HG03025 (cell line): ENCODE data around the gene PDX1.

Experiments
- ATAC-seq: cut with Tn5 transposase; IDR thresholded peaks from one replicate; pipeline ENCODE4 v1.9.1; 2021; ENCODE audit warnings: mild to moderate bottlenecking, moderate library complexity; ENCODE audit not compliant: unreplicated experiment, low FRiP score

The PDX1 gene

DNA sequence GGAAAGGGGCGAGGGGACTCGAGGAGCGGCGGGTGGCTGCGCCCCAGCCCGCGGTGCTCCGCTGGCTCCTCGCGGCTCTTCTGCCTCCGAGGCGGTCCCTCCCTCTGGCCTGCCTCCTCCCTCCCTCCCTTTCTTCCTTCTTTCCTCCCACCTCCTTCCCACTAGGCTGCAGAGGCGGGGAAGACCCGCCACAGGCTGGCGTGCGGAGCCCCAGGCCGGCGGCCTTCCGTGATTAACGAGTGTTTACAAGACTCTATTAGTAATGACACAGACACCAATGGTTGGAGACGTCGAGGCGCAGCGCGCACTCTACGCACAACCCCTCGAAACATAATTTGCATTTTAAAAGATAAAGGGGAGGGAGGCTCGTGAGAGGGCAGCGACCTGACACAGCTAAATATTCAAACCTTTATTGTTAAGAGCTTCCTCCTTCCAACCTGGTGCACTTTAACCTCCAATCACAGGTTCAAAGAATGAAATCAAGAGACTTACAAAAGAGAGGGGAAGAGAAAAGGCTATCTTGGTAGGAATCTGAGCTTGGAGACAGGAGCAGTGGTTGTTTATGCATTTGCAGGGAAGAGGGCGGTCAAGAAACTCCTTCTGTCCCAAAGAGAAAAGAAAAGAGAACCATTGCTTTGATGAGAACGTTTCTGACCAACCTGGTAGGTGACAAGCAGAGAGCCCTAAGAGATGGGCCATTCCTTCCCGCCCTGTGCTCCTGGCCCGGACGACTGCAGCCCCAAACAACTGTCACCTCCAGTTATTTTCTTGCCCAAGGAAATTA, 49.5 kb downstream of the PDX1 start, which contains the start of gene CDX2:
CDX2 (minus strand) TSS at position 234 of the 784 bp plus-strand sequence. CDS start 309 bp downstream, outside the sequence.
- ATAC-seq: no peak

DNA sequence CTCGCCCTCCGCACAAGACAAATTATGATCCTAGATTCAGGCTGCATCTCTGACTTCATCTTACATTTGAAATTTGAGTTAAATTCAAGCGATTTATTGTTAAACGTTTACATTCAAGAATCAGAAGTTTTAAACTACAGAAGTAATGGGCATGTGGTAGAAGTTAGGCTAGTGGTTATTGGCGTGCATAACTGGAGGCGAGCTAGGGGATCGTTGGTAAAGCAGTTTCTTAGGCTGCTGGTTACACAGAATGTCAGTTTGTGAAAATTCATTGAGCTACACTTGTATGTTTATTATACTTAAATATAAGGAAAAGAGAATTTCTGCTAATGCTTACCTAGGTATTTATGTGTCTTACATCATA, 50.0 kb downstream of the PDX1 start:
- no peak for ATAC-seq

DNA sequence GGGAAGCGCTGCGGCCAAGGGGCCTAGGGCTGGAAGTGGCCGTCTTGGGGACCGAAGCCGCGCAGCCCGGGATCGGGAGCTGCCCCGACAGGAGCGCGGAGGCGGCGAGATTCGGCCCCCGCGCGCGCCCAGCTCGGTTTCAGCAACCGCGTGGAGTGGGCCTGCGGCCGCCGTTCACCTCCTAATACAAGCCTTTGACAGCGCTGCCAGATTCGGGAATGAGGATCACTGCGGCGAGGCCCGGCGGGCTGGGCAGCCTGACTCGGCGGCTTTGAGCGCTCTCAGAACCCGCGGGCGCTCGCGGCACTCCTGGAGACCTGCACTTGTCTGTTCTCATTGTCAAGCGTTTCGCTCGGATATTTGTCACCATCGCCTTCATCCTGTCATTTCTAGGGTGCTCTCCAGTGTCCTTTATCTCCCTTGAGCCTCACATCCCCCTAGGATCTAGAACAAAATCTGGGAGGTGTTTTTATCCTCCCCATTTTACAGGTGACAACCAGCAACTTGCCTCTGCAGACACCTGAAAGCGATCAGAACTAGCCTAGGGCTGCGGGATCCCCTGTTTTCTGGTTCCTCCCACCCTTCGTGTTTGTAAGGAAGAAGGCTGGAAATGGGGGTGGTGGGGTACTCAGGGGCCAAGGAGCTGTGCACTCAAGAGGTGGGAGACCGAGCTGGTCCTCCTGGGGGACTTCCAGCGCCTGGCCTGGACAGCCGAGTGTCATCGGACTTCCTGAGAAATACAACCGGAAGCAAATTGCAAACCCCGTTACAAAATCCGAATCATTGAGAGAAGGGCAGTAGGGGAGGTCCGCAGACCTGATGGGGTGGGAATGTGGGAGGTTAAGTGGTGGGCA, 50.8 kb downstream of the PDX1 start:
- ATAC-seq: no peak

DNA sequence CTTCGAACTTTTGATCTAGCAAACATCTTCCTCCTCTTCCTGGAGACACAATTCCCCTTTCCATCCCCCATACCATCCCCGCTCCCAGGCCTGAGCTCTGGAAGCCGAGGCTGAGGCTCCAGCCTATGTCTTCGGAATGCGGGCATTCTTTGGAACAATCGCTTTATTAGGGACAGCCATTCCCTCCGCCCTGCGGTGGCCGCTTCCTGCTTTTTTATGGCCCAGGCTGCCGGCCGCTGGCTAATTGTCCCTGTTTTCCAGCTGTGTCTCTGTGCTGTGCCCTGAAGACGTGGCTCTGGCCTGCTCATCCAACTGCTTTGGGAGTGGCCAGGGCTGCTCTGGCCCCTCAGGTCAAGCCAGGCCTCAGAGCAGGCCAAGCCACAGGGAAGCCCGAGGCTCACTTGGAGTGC, 51.4 kb downstream of the PDX1 start:
- no peak for ATAC-seq

DNA sequence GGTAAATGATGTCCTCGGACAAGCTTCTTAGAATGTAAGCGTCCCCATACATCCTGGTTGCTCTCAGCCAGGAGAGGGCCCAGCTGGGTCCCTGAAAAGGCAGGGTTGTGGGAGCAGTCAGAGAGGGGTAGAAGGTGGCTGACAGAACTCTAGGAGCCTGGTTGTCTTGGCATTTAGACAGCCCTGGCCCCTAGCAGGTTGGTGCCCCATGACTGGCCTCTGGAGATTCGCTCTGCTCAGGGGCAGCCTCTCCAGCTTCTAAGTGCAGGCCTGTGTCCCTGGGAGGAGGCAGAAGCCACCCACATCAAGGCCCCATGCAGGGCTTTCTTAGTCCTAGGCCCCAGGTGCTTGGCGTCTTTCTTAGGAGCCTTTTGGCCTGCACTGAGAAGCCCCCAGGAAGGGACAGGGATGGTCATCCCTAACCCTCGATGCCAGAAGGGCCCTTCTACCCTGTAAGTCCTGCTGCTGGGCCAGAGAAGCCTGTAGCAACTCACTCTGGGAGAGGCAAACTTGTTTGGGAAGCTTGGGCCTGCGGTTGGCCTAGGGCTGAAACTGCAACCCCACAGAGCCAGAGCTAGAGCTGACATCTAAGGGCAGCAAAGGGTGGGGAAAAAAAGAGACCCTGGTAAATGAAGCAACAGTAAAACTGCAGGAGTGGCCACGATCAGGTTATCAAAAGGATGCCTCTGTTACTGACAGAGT, 52.1 kb downstream of the PDX1 start:
- no peak for ATAC-seq

DNA sequence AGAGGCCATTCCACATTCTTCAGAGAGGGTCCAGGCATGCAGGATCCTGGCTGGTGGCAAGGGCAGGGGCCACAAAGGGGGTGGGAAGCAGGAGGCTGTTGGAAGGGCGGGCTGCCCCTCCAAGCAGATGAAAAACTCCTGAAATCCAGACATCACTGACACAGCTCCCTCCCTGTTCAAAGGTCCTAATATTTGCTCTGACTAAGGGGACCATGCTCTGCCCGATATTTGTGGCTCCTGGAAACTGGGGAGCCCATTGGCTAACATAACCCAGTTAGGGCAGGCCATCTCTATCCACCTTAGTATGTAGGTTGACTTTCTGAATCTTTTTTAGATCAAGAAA, 52.6 kb downstream of the PDX1 start:
- ATAC-seq: no peak

DNA sequence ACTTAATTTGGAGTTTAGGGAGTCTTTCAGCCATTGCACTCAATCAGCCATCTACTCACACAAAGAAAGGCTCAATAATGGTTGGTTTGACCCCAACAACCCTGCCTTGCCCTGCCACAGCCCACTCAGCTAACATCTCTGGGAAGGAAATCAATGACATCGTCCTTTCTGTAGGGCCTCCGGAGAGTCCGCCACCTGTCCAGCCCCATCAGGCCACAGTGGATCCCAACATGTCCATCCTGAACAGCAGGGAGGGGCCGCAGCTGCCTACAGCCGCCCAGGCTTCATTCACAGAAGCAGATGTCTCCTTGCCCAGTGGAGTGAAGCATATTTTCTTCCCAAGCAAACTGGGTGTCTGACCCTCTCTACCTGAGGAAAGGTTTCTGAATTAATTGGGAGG, 53.5 kb downstream of the PDX1 start:
- ATAC-seq: no peak

DNA sequence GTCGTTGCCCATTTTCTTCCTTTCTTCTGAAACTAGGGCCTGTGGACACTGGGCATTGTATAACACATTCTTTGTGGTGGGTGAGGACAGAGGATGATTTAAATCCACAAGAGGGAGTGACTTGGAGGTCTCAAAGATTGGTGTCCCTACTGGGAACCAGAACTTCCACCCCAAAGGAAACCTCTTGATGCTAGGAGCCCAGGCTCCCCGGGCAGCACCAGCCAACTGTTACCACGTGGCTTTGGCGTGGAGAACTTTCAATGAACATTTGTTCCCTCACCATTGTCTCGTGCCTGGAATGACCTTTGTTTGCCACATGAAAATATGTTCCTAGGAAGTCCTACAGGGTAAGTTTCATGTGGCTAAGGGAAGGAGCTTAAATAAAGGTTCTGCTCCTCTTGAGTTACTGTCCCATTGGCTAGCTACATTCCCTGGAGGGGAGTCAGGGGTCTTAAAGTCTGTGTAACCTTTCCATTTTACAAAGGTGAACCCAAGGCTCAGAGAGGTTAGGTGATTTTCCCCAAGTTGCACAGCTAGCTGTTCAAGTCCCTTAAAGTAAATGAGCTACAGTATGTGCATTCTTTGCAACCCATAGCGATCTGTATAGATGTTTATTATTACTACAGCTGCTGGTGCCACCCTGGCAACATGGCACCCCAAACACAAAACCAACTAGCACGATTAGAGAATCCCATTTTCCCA, 54.3 kb downstream of the PDX1 start:
- no peak for ATAC-seq
